NCI-H345 (cell line): ENCODE results near the gene SLC16A6.
"Not testable (repeated sequence)": the region's sequence is repeated elsewhere in the genome, so short reads cannot be mapped to it uniquely, and the experiment has no call there.

ENCODE experiments used
- DNase-seq: peaks from one replicate; lab custom pipeline; 2025; lab: John Stamatoyannopoulos, UW

Gene SLC16A6

GRCh38 chr17:68314916-68315535 lies 24.1 kb upstream of the SLC16A6 start:
- DNase-seq: no peak

GRCh38 chr17:68310152-68310551 lies 19.2 kb upstream of the SLC16A6 start:
- no peak for DNase-seq

- not testable (repeated sequence) for DNase-seq
Measured at GRCh38 chr17:68309066-68309670, 18.2 kb upstream of the SLC16A6 start.

GRCh38 chr17:68308486-68308885 lies 17.6 kb upstream of the SLC16A6 start:
- DNase-seq: not testable (repeated sequence)

- no peak for DNase-seq
Measured at GRCh38 chr17:68307443-68307842, 16.5 kb upstream of the SLC16A6 start.

- no peak for DNase-seq
Measured at GRCh38 chr17:68306819-68307218, 15.9 kb upstream of the SLC16A6 start.

GRCh38 chr17:68305142-68305541 lies 14.2 kb upstream of the SLC16A6 start:
- no peak for DNase-seq

- DNase-seq: no peak
Measured at GRCh38 chr17:68304706-68305105, 13.8 kb upstream of the SLC16A6 start.

GRCh38 chr17:68302666-68303065 lies 11.7 kb upstream of the SLC16A6 start:
- peak; percentile 24 for DNase-seq

- DNase-seq: peak; percentile 64
Measured at GRCh38 chr17:68302066-68302564, 11.2 kb upstream of the SLC16A6 start.

- DNase-seq: peak; percentile 95
Measured at GRCh38 chr17:68301438-68301959, 10.6 kb upstream of the SLC16A6 start.

GRCh38 chr17:68299817-68300216 lies 8.9 kb upstream of the SLC16A6 start:
- no peak for DNase-seq

- DNase-seq: no peak
Measured at GRCh38 chr17:68298601-68299000, 7.7 kb upstream of the SLC16A6 start.

- DNase-seq: no peak
Measured at GRCh38 chr17:68297195-68297594, 6.3 kb upstream of the SLC16A6 start.

GRCh38 chr17:68296217-68297191 lies 5.6 kb upstream of the SLC16A6 start:
- DNase-seq: no peak

GRCh38 chr17:68295086-68295485 lies 4.2 kb upstream of the SLC16A6 start:
- no peak for DNase-seq

- DNase-seq: no peak
Measured at GRCh38 chr17:68294617-68295016, 3.7 kb upstream of the SLC16A6 start.

GRCh38 chr17:68294196-68294555 lies 3.2 kb upstream of the SLC16A6 start:
- DNase-seq: no peak

GRCh38 chr17:68293490-68294195 lies 2.7 kb upstream of the SLC16A6 start:
- no peak for DNase-seq

GRCh38 chr17:68292689-68293040 lies 1.7 kb upstream of the SLC16A6 start:
- DNase-seq: no peak

- DNase-seq: peak; percentile 76
Measured at GRCh38 chr17:68291836-68292688, 1.1 kb upstream of the SLC16A6 start.
